HG03039 (cell line): ENCODE data around the gene LRRC23.
"Not testable (repeated sequence)": the region's sequence is repeated elsewhere in the genome, so short reads cannot be mapped to it uniquely, and the experiment has no call there.

ENCODE experiments used
- ATAC-seq: cut with Tn5 transposase; IDR thresholded peaks from one replicate; pipeline ENCODE4 v1.9.1; 2021; ENCODE audit warnings: mild to moderate bottlenecking, moderate library complexity; ENCODE audit not compliant: unreplicated experiment

Gene LRRC23

GRCh38 chr12:6872073-6873048 lies 32.3 kb upstream of the LRRC23 start:
- no peak for ATAC-seq

- peak; percentile 78 for ATAC-seq
Observed at GRCh38 chr12:6873094-6874014, 31.3 kb upstream of the LRRC23 start, which contains the start of gene SPSB2. Gene SPSB2, minus strand, starts transcription at chr12:6873303. Its CDS starts 402 bp downstream, at chr12:6872901.

- ATAC-seq, result not testable (repeated sequence)
Observed at GRCh38 chr12:6874015-6874368, 30.6 kb upstream of the LRRC23 start.

- not testable (repeated sequence) for ATAC-seq
Observed at GRCh38 chr12:6879824-6880223, 24.8 kb upstream of the LRRC23 start.

- no peak for ATAC-seq
Observed at GRCh38 chr12:6883252-6883651, 21.4 kb upstream of the LRRC23 start.

GRCh38 chr12:6883683-6884082 lies 20.9 kb upstream of the LRRC23 start:
- ATAC-seq, result no peak

- no peak for ATAC-seq
Observed at GRCh38 chr12:6884539-6884938, 20.1 kb upstream of the LRRC23 start.

GRCh38 chr12:6886206-6886999 lies 18.2 kb upstream of the LRRC23 start:
- ATAC-seq, result not testable (repeated sequence)

- ATAC-seq, result no peak
Observed at GRCh38 chr12:6887460-6887859, 17.2 kb upstream of the LRRC23 start.

GRCh38 chr12:6888360-6888759 lies 16.3 kb upstream of the LRRC23 start:
- no peak for ATAC-seq

- not testable (repeated sequence) for ATAC-seq
Observed at GRCh38 chr12:6888794-6889193, 15.8 kb upstream of the LRRC23 start.

- ATAC-seq, result not testable (repeated sequence)
Observed at GRCh38 chr12:6889775-6890573, 14.6 kb upstream of the LRRC23 start.

- peak; percentile 89 for ATAC-seq
Observed at GRCh38 chr12:6890789-6891645, 13.6 kb upstream of the LRRC23 start.

GRCh38 chr12:6891646-6892001 lies 13.0 kb upstream of the LRRC23 start:
- no peak for ATAC-seq

- ATAC-seq, result not testable (repeated sequence)
Observed at GRCh38 chr12:6892683-6893082, 11.9 kb upstream of the LRRC23 start.

GRCh38 chr12:6894321-6894720 lies 10.3 kb upstream of the LRRC23 start:
- ATAC-seq, result no peak

- ATAC-seq, result no peak
Observed at GRCh38 chr12:6896846-6897435, 7.7 kb upstream of the LRRC23 start.

- ATAC-seq, result no peak
Observed at GRCh38 chr12:6899427-6899826, 5.2 kb upstream of the LRRC23 start.
